IMR-90 (cell line): ENCODE data around the gene SWAP70. TPM values are rescaled to one million over a fixed set of nuclear protein-coding genes. Genes with fewer than 3 reads are reported as not detected.

Experiments used
- ATAC-seq: fragments of 200-7000 bp; cut with Tn5 transposase; 2 replicates; pipeline ENCODE4 v1.9.1; 2020; ENCODE audit warnings: low read depth, mild to moderate bottlenecking, moderate library complexity
- BruUV-seq: library from RNA; stranded (reverse); fragments of 400-500 nt; replicated peaks from 2 replicates; lab custom pipeline; 2021; lab: Mats Ljungman, UMichigan
- CTCF ChIA-PET: fragments of 300-600 bp; formaldehyde crosslinking; extraction: SDS; loops from one replicate; lab custom pipeline; 2021; ENCODE audit warnings: antibody characterized with exemption; lab: Yijun Ruan, JAX
- POLR2A ChIA-PET: fragments of 300-600 bp; sonication (Branson Sonifier 250); formaldehyde crosslinking; loops from one replicate; lab custom pipeline; 2022; ENCODE audit warnings: antibody characterized with exemption; ENCODE audit not compliant: unreplicated experiment; lab: Charles Lee
- DNase-seq: peaks from one replicate; pipeline ENCODE4 v3.0.0; 2013
- H2AFZ ChIP-seq: replicated peaks from 2 replicates; pipeline ENCODE3; 2013; ENCODE audit warnings: low read length, mild to moderate bottlenecking; ENCODE audit not compliant: poor library complexity
- H2AK5ac ChIP-seq: 2 replicates; pipeline ENCODE4 v1.6.1; 2013; ENCODE audit warnings: low read depth, low read length, inconsistent platforms
- H2AK9ac ChIP-seq: replicated peaks from 2 replicates; pipeline ENCODE3; 2013; ENCODE audit warnings: mild to moderate bottlenecking, low read depth, low read length, moderate library complexity; ENCODE audit not compliant: poor library complexity
- H2BK120ac ChIP-seq: 2 replicates; pipeline ENCODE4 v1.6.1; 2013; ENCODE audit warnings: low read depth, low read length, inconsistent platforms
- H2BK15ac ChIP-seq: 3 replicates; pipeline ENCODE4 v1.6.1; 2013; ENCODE audit warnings: low read depth, low read length, inconsistent platforms
- H2BK20ac ChIP-seq: 2 replicates; pipeline ENCODE4 v1.6.1; 2013; ENCODE audit warnings: low read depth, mild to moderate bottlenecking, inconsistent platforms, low read length, moderate library complexity
- H2BK5ac ChIP-seq: 2 replicates; pipeline ENCODE4 v1.6.1; 2013; ENCODE audit warnings: mild to moderate bottlenecking, low read depth, low read length, inconsistent platforms; ENCODE audit not compliant: poor library complexity, severe bottlenecking
- H3K14ac ChIP-seq: replicated peaks from 2 replicates; pipeline ENCODE4 v1.6.1; 2013; ENCODE audit warnings: low read depth, low read length, inconsistent platforms
- H3K18ac ChIP-seq: 2 replicates; pipeline ENCODE4 v1.6.1; 2013; ENCODE audit warnings: low read depth, low read length, control low read depth
- H3K23ac ChIP-seq: 2 replicates; pipeline ENCODE4 v1.6.1; 2013; ENCODE audit warnings: low read depth, low read length, inconsistent platforms
- H3K27ac ChIP-seq: 2 replicates; pipeline ENCODE4 v1.5.1; 2013; ENCODE audit warnings: mild to moderate bottlenecking, control low read depth, low read length; ENCODE audit not compliant: insufficient read depth
- H3K27me3 ChIP-seq: 2 replicates; pipeline ENCODE4 v1.6.1; 2013; ENCODE audit warnings: low read length; ENCODE audit not compliant: control insufficient read depth, insufficient read depth
- H3K36me3 ChIP-seq: 2 replicates; pipeline ENCODE4 v1.6.1; 2013; ENCODE audit warnings: low read length, mixed read lengths; ENCODE audit not compliant: control insufficient read depth, insufficient read depth
- H3K4ac ChIP-seq: 2 replicates; pipeline ENCODE4 v1.6.1; 2013; ENCODE audit warnings: low read depth, low read length, inconsistent platforms
- H3K4me1 ChIP-seq: 2 replicates; pipeline ENCODE4 v1.6.1; 2013; ENCODE audit warnings: low read length, mixed read lengths; ENCODE audit not compliant: control insufficient read depth, insufficient read depth
- H3K4me2 ChIP-seq: 2 replicates; pipeline ENCODE4 v1.6.1; 2013; ENCODE audit warnings: low read depth, mild to moderate bottlenecking, control low read depth, low read length, moderate library complexity
- H3K4me3 ChIP-seq: 2 replicates; pipeline ENCODE4 v1.5.1; 2013; ENCODE audit warnings: low read depth, mild to moderate bottlenecking, control low read depth, low read length, moderate library complexity; ENCODE audit not compliant: insufficient read depth
- H3K56ac ChIP-seq: 2 replicates; pipeline ENCODE4 v1.6.1; 2013; ENCODE audit warnings: low read length, inconsistent platforms; ENCODE audit not compliant: insufficient read depth; ENCODE audit errors: extremely low read depth
- H3K79me1 ChIP-seq, 2 experiments: 2 replicates each; pipeline ENCODE4 v1.6.1; 2013; ENCODE audit warnings: low read length in 2 of 2, inconsistent platforms in 1 of 2, low read depth in 1 of 2
- H3K9ac ChIP-seq: 2 replicates; pipeline ENCODE4 v1.6.1; 2013; ENCODE audit warnings: low read depth, low read length, control low read depth
- H3K9me1 ChIP-seq: 2 replicates; pipeline ENCODE4 v1.6.1; 2013; ENCODE audit warnings: low read length, inconsistent platforms; ENCODE audit not compliant: insufficient read depth
- H3K9me3 ChIP-seq: 2 replicates; pipeline ENCODE4 v1.6.1; 2013; ENCODE audit warnings: low read length; ENCODE audit not compliant: control insufficient read depth, insufficient read depth
- H4K20me1 ChIP-seq: 2 replicates; pipeline ENCODE4 v1.6.1; 2013; ENCODE audit warnings: low read length, inconsistent platforms; ENCODE audit not compliant: insufficient read depth
- H4K5ac ChIP-seq: 2 replicates; pipeline ENCODE4 v1.6.1; 2013; ENCODE audit warnings: mild to moderate bottlenecking, low read depth, low read length, control low read depth
- H4K8ac ChIP-seq, 2 experiments: 2 replicates each; pipeline ENCODE4 v1.6.1; 2013; ENCODE audit warnings: low read depth in 2 of 2, low read length in 2 of 2, control low read depth in 1 of 2, inconsistent platforms in 1 of 2
- H4K91ac ChIP-seq: 2 replicates; pipeline ENCODE4 v1.6.1; 2013; ENCODE audit warnings: low read depth, low read length, inconsistent platforms; ENCODE audit not compliant: insufficient read depth
- BHLHE40 ChIP-seq: fragments of 150-350 bp; IDR thresholded peaks from 2 replicates; pipeline ENCODE4 v1.6.1; 2016; ENCODE audit warnings: mild to moderate bottlenecking, low read depth, low read length
- FOS ChIP-seq: fragments of 150-350 bp; IDR thresholded peaks from 2 replicates; pipeline ENCODE4 v1.6.1; 2016; ENCODE audit warnings: low read depth, low read length
- MAFK ChIP-seq: IDR thresholded peaks from 2 replicates; pipeline ENCODE4 v1.6.1; 2012; ENCODE audit warnings: low read depth, low read length, improper control_type of control experiment
- POLR2A ChIP-seq: IDR thresholded peaks from 2 replicates; pipeline ENCODE4 v1.6.1; 2012; ENCODE audit warnings: mild to moderate bottlenecking, low read depth, low read length
- RAD21 ChIP-seq: IDR thresholded peaks from 2 replicates; pipeline ENCODE4 v1.6.1; 2012; ENCODE audit warnings: low read length, improper control_type of control experiment
- RFX5 ChIP-seq: IDR thresholded peaks from 2 replicates; pipeline ENCODE4 v1.8.0; 2012; ENCODE audit warnings: low read depth, mild to moderate bottlenecking, low read length, moderate library complexity
- WGBS, 2 experiments: methylation state at CpG; one replicate each; pipeline versions ENCODE4 v1.1.5 to v1.1.7; 2013; ENCODE audit warnings: missing lambda C conversion rate in 2 of 2; ENCODE audit not compliant: insufficient read length in 1 of 2; ENCODE audit errors: extremely low coverage in 2 of 2; 5-methylcytosine and 5-hydroxymethylcytosine counted together
- dilution Hi-C: fragments of 300-500 bp; cut with HindIII; formaldehyde crosslinking; loops from one replicate; pipeline ENCODE4 v1.14.3; 2018; ENCODE audit warnings: low sequenced_read_pairs; ENCODE audit not compliant: unreplicated experiment
- in situ Hi-C: fragments of 300-500 bp; cut with MboI; formaldehyde crosslinking; loops from 3 replicates; pipeline ENCODE4 v1.14.3; 2019; ENCODE audit warnings: low sequenced_read_pairs, inconsistent platforms, mixed read lengths
- intact Hi-C: fragments of 100-400 bp; cut with micrococcal nuclease; formaldehyde crosslinking; loops from 2 replicates; pipeline ENCODE4 v1.10.0; 2022
- polyA plus RNA-seq, 3 experiments: library from polyadenylated mRNA; depleted of rRNA; stranded (reverse); fragments of >200 nt; gene quantifications; 2 replicates each; pipeline ENCODE4 v1.2.3, GENCODE V29; 2012; ENCODE audit warnings: low replicate concordance in 1 of 3
- total RNA-seq: library from RNA; depleted of rRNA; stranded (reverse); fragments of >200 nt; gene quantifications from 2 replicates; pipeline ENCODE4 v1.2.3, GENCODE V29; 2012
- TF ChIP-seq, protein P1 (sequence below): conservative IDR thresholded peaks from 2 replicates; pipeline ENCODE4 v1.5.1; 2012; ENCODE audit warnings: mild to moderate bottlenecking, low read depth, low read length, improper control_type of control experiment

The SWAP70 gene
- total and polyA plus RNA-seq, 2 of the 4 experiments (the other 2 are of a cell fraction): 15.5 to 19.9 TPM

- ChIA-PET POLR2A (interaction anchor here (0.6 to 1.2 kb wide), 2 partner anchors 218 to 551 kb away, joined by 3 to 6 read pairs; partner anchors contain the start of gene ADM), CTCF (no interaction called here)
- Histone ChIP-seq H3K9me1 (peaks cover 35% of the 10 kb centered on the region), H3K9me3 (no peaks in the 10 kb centered on the region), H3K4me1 (peaks cover 31% of the 10 kb centered on the region), H3K56ac (peak overlapping the region; percentile 82; the same call in 1 of the 2 replicates), H2AK9ac (peak overlapping the region; percentile 70), H2BK120ac (peak overlapping the region; percentile 94), H4K8ac (peak overlapping the region; percentile 10 to 94; a peak in 3 of 4 replicates), H3K23ac (peak overlapping the region; percentile 77; the same call in 1 of the 2 replicates), H4K20me1 (no peaks in the 10 kb centered on the region), H3K36me3 (peaks cover 10% of the 10 kb centered on the region), H2AK5ac (peak overlapping the region; percentile 89), H3K4me3 (no peak overlapping the region), H2AFZ (no peak overlapping the region), H2BK20ac (peak overlapping the region; percentile 91), H2BK5ac (peak overlapping the region; percentile 99), H3K27me3 (no peaks in the 10 kb centered on the region), H3K18ac (peak overlapping the region; percentile 87; the same call in 1 of the 2 replicates), H3K4ac (peak overlapping the region; percentile 89), H3K79me1 (peaks cover 9 to 56% of the 10 kb centered on the region in 2 experiments; a peak in 3 of 4 replicates), H4K91ac (peak overlapping the region; percentile 92), H3K14ac (peak overlapping the region; percentile 80; the same call in 1 of the 2 replicates), H3K9ac (no peak overlapping the region; the same call in 1 of the 2 replicates), H3K4me2 (peak overlapping the region; percentile 74; the same call in 1 of the 2 replicates), H2BK15ac (peak overlapping the region; percentile 72; the same call in 1 of the 3 replicates), H4K5ac (peak overlapping the region; percentile 81; the same call in 1 of the 2 replicates), H3K27ac (peak overlapping the region; percentile 76)
- TF ChIP-seq BHLHE40 (no peak), RAD21 (no peak), FOS (peak; percentile 58; the same call in 1 of the 2 replicates), MAFK (no peak), RFX5 (no peak), POLR2A (no peak)
- TF ChIP-seq, protein P1, sequence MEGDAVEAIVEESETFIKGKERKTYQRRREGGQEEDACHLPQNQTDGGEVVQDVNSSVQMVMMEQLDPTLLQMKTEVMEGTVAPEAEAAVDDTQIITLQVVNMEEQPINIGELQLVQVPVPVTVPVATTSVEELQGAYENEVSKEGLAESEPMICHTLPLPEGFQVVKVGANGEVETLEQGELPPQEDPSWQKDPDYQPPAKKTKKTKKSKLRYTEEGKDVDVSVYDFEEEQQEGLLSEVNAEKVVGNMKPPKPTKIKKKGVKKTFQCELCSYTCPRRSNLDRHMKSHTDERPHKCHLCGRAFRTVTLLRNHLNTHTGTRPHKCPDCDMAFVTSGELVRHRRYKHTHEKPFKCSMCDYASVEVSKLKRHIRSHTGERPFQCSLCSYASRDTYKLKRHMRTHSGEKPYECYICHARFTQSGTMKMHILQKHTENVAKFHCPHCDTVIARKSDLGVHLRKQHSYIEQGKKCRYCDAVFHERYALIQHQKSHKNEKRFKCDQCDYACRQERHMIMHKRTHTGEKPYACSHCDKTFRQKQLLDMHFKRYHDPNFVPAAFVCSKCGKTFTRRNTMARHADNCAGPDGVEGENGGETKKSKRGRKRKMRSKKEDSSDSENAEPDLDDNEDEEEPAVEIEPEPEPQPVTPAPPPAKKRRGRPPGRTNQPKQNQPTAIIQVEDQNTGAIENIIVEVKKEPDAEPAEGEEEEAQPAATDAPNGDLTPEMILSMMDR: no peak
- intact Hi-C loops: loop anchor here (1.0 to 10.0 kb wide), 3 partner anchors 36 to 452 kb away; no protein-coding TSS in a partner anchor
- in situ Hi-C loops: loop anchor here (25.0 kb wide), 1 partner anchor 209 kb away; no protein-coding TSS in a partner anchor
- BruUV-seq: no TSS peak
- no CpG with 5 or more reads among the region's 3 CpGs for WGBS, 2 experiments
- dilution Hi-C loops: no loop called here
- ATAC-seq: peak; percentile 22; the same call in 1 of the 2 replicates
- DNase-seq: peak; percentile 83
These were observed 89.1 kb downstream of the SWAP70 start for GRCh38 chr11:9753021-9753420.
